Fibroblast of lung (primary cell): ENCODE results near the gene BRINP2. TPM values are rescaled to one million over a fixed set of nuclear protein-coding genes. Genes with fewer than 3 reads are reported as not detected.

Source experiments
- DNase-seq, 2 donors: peaks; one replicate each; pipeline versions ENCODE4 v3.0.0 to v3.0.0-alpha.2; 2010; ENCODE audit warnings: low read depth in 2 of 2
- H2AFZ ChIP-seq: 2 replicates; pipeline ENCODE4 v1.5.1; 2012; ENCODE audit warnings: low read length, control low read depth, inconsistent platforms
- H3K27ac ChIP-seq: 2 replicates; pipeline ENCODE4 v1.5.1; 2011; ENCODE audit warnings: low read length, control low read depth; ENCODE audit not compliant: insufficient read depth
- H3K27me3 ChIP-seq: 2 replicates; pipeline ENCODE4 v1.5.1; 2011; ENCODE audit warnings: mild to moderate bottlenecking, low read length; ENCODE audit not compliant: control insufficient read depth, insufficient read depth
- H3K36me3 ChIP-seq: 2 replicates; pipeline ENCODE4 v1.5.1; 2011; ENCODE audit warnings: low read length; ENCODE audit not compliant: control insufficient read depth, insufficient read depth
- H3K4me1 ChIP-seq: 2 replicates; pipeline ENCODE4 v1.5.1; 2011; ENCODE audit warnings: low read length; ENCODE audit not compliant: control insufficient read depth, insufficient read depth; ENCODE audit errors: extremely low read depth
- H3K4me2 ChIP-seq: 2 replicates; pipeline ENCODE4 v1.5.1; 2011; ENCODE audit warnings: low read length, control low read depth; ENCODE audit not compliant: insufficient read depth; ENCODE audit errors: extremely low read depth
- H3K4me3 ChIP-seq, 4 experiments: fragments of 200-600 bp in 1 of 4; sonication (generic) in 1 of 4; replicated peaks in 1 of 4; 2 replicates each; pipeline ENCODE4 v1.5.1; 2011 to 2016; ENCODE audit warnings: low read length in 4 of 4, low read depth in 3 of 4, mild to moderate bottlenecking in 3 of 4, control low read depth in 2 of 4, inconsistent platforms in 1 of 4, mixed read lengths in 1 of 4; ENCODE audit not compliant: insufficient read depth in 1 of 4; ENCODE audit errors: control extremely low read depth in 1 of 4
- H3K79me2 ChIP-seq: 2 replicates; pipeline ENCODE4 v1.5.1; 2012; ENCODE audit warnings: mild to moderate bottlenecking, low read length, inconsistent platforms; ENCODE audit not compliant: control insufficient read depth, insufficient read depth
- H3K9ac ChIP-seq: 2 replicates; pipeline ENCODE4 v1.5.1; 2011; ENCODE audit warnings: mild to moderate bottlenecking, low read length, control low read depth; ENCODE audit not compliant: insufficient read depth
- H3K9me3 ChIP-seq: 2 replicates; pipeline ENCODE4 v1.5.1; 2012; ENCODE audit warnings: low read depth, low read length; ENCODE audit not compliant: control insufficient read depth, insufficient read depth
- H4K20me1 ChIP-seq: 2 replicates; pipeline ENCODE4 v1.5.1; 2011; ENCODE audit warnings: low read length; ENCODE audit not compliant: control insufficient read depth, insufficient read depth; ENCODE audit errors: extremely low read depth
- CTCF ChIP-seq, 2 donors: IDR thresholded peaks in 1 of 2; conservative IDR thresholded peaks in 1 of 2; 1 replicate in 1 of 2; 2 replicates in 1 of 2; pipeline ENCODE4 v1.5.1; 2011 to 2012; ENCODE audit warnings: low read length in 2 of 2, control low read depth in 1 of 2, inconsistent platforms in 1 of 2, low read depth in 1 of 2, mild to moderate bottlenecking in 1 of 2
- EZH2 ChIP-seq: IDR thresholded peaks from 2 replicates; pipeline ENCODE4 v1.5.1; 2012; ENCODE audit warnings: low read length, control low read depth, mild to moderate bottlenecking; ENCODE audit errors: missing control alignments
- polyA plus RNA-seq, 2 donors: library from polyadenylated mRNA; depleted of rRNA in 1 of 2; stranded (reverse) in 1 of 2; unstranded in 1 of 2; fragments of >200 nt; gene quantifications; 2 replicates each; pipeline ENCODE4 v1.2.1, GENCODE V29; 2011 to 2012; ENCODE audit warnings: missing spikeins in 1 of 2
- total RNA-seq: library from RNA; depleted of rRNA; stranded (reverse); fragments of >200 nt; gene quantifications from 2 replicates; pipeline ENCODE4 v1.2.1, GENCODE V29; 2014

The BRINP2 gene
- total and polyA plus RNA-seq, 2 donors (not counting 1 experiment from before 2014, with no cell fraction given): under 0.01 to 0.02 TPM

GRCh38 chr1:177287270-177287669 is 116.5 kb downstream of the BRINP2 start:
- TF ChIP-seq CTCF (conservative IDR thresholded peaks at IDR 0.05 in 1 of 2, IDR thresholded peaks at IDR 0.05 in 1 of 2; ENCODE audit: low read depth in 1 of 2, low read length in 2 of 2) (no peak), EZH2 (no peak)

GRCh38 chr1:177287994-177288393 is 117.2 kb downstream of the BRINP2 start:
- no peaks in the 10 kb centered on the region for H3K36me3 ChIP-seq
- H3K4me3 ChIP-seq: no peak overlapping the region
- peaks cover 8% of the 10 kb centered on the region for H3K27me3 ChIP-seq
- peaks cover 3% of the 10 kb centered on the region for H3K4me1 ChIP-seq
- DNase-seq: peak; percentile 9 to 43
- H3K9me3 ChIP-seq: no peaks in the 10 kb centered on the region
- H3K9ac ChIP-seq: no peak overlapping the region
- no peak overlapping the region for H3K27ac ChIP-seq
- H3K79me2 ChIP-seq: no peaks in the 10 kb centered on the region
- no peaks in the 10 kb centered on the region for H4K20me1 ChIP-seq
- no peak overlapping the region for H2AFZ ChIP-seq
- TF ChIP-seq EZH2 (no peak), CTCF (conservative IDR thresholded peaks at IDR 0.05 in 1 of 2, IDR thresholded peaks at IDR 0.05 in 1 of 2; ENCODE audit: low read depth in 1 of 2, low read length in 2 of 2) (no peak)
- H3K4me2 ChIP-seq: no peak overlapping the region

More at GRCh38 chr1:177287270-177287669, 116.5 kb downstream of the BRINP2 start:
- H3K9ac ChIP-seq: no peak overlapping the region
- H3K27me3 ChIP-seq: peaks cover 8% of the 10 kb centered on the region
- H3K27ac ChIP-seq: no peak overlapping the region
- H3K36me3 ChIP-seq: no peaks in the 10 kb centered on the region
- H3K9me3 ChIP-seq: no peaks in the 10 kb centered on the region
- no peak overlapping the region for H3K4me2 ChIP-seq
- H3K4me3 ChIP-seq: no peak overlapping the region
- peak in 1 of 2 donors; percentile 80 for DNase-seq
- H4K20me1 ChIP-seq: no peaks in the 10 kb centered on the region
- H3K4me1 ChIP-seq: peaks cover 3% of the 10 kb centered on the region
- no peak overlapping the region for H2AFZ ChIP-seq
- H3K79me2 ChIP-seq: no peaks in the 10 kb centered on the region

GRCh38 chr1:177289532-177289931 is 118.8 kb downstream of the BRINP2 start:
- no peak overlapping the region for H2AFZ ChIP-seq
- TF ChIP-seq CTCF (conservative IDR thresholded peaks at IDR 0.05 in 1 of 2, IDR thresholded peaks at IDR 0.05 in 1 of 2; ENCODE audit: low read depth in 1 of 2, low read length in 2 of 2) (no peak), EZH2 (no peak)
- H3K4me1 ChIP-seq: peaks cover 3% of the 10 kb centered on the region
- peaks cover 5% of the 10 kb centered on the region for H3K27me3 ChIP-seq
- no peak overlapping the region for H3K4me3 ChIP-seq
- no peaks in the 10 kb centered on the region for H3K9me3 ChIP-seq
- no peak overlapping the region for H3K27ac ChIP-seq
- H3K79me2 ChIP-seq: no peaks in the 10 kb centered on the region
- DNase-seq: no peak
- H3K9ac ChIP-seq: no peak overlapping the region
- H3K36me3 ChIP-seq: no peaks in the 10 kb centered on the region
- H4K20me1 ChIP-seq: no peaks in the 10 kb centered on the region
- no peak overlapping the region for H3K4me2 ChIP-seq
